Nephron (organoid): ENCODE measurements around the gene KIRREL3.

ENCODE experiments used
- H3K27ac Mint-ChIP-seq, 3 experiments: 2 replicates each; pipeline ENCODE4 v1.8.0; 2020; ENCODE audit warnings: mixed read lengths in 3 of 3, mild to moderate bottlenecking in 2 of 3, moderate library complexity in 1 of 3
- H3K27me3 Mint-ChIP-seq: 2 replicates; pipeline ENCODE4 v1.8.0; 2021; ENCODE audit warnings: low read depth, mild to moderate bottlenecking, moderate library complexity, mixed read lengths
- H3K36me3 Mint-ChIP-seq: 2 replicates; pipeline ENCODE4 v1.8.0; 2020; ENCODE audit warnings: low read depth, mixed read lengths
- H3K4me1 Mint-ChIP-seq: 2 replicates; pipeline ENCODE4 v1.8.0; 2020; ENCODE audit warnings: mixed read lengths
- H3K4me3 Mint-ChIP-seq, 3 experiments: 2 replicates each; pipeline ENCODE4 v1.8.0; 2020; ENCODE audit warnings: mild to moderate bottlenecking in 3 of 3, mixed read lengths in 3 of 3, moderate library complexity in 2 of 3
- H3K9me3 Mint-ChIP-seq: 2 replicates; pipeline ENCODE4 v1.8.0; 2020; ENCODE audit warnings: mixed read lengths
- CTCF ChIP-seq, 3 experiments: fragments of 200-600 bp; sonication (generic); IDR thresholded peaks; one replicate each; pipeline ENCODE4 v1.5.0; 2021; ENCODE audit warnings: antibody characterized with exemption in 3 of 3; ENCODE audit not compliant: unreplicated experiment in 3 of 3

The KIRREL3 gene

GRCh38 chr11:126570489-126570888 is 430.1 kb downstream of the KIRREL3 start:
- TF ChIP-seq CTCF (IDR thresholded peaks at IDR 0.05; ENCODE audit: unreplicated experiment in 3 of 3), result no peak
- Mint-ChIP-seq H3K9me3 (no peaks in the 10 kb centered on the region), H3K4me3 (no peak overlapping the region), H3K4me1 (no peaks in the 10 kb centered on the region), H3K27ac (no peak overlapping the region), H3K36me3 (no peaks in the 10 kb centered on the region), H3K27me3 (peaks cover 42% of the 10 kb centered on the region)

GRCh38 chr11:126567419-126567818 is 433.2 kb downstream of the KIRREL3 start:
- Mint-ChIP-seq H3K9me3 (no peaks in the 10 kb centered on the region), H3K4me3 (no peak overlapping the region), H3K36me3 (no peaks in the 10 kb centered on the region), H3K27me3 (peaks cover 49% of the 10 kb centered on the region), H3K27ac (no peak overlapping the region), H3K4me1 (no peaks in the 10 kb centered on the region)
- TF ChIP-seq CTCF (IDR thresholded peaks at IDR 0.05; ENCODE audit: unreplicated experiment in 3 of 3), result no peak

GRCh38 chr11:126564566-126564965 is 436.0 kb downstream of the KIRREL3 start:
- TF ChIP-seq CTCF (IDR thresholded peaks at IDR 0.05; ENCODE audit: unreplicated experiment in 3 of 3), result no peak
- Mint-ChIP-seq H3K4me1 (no peaks in the 10 kb centered on the region), H3K27ac (no peak overlapping the region), H3K9me3 (no peaks in the 10 kb centered on the region), H3K27me3 (peaks cover 39% of the 10 kb centered on the region), H3K4me3 (no peak overlapping the region), H3K36me3 (no peaks in the 10 kb centered on the region)

- peaks cover 22% of the 10 kb centered on the region for H3K27me3 Mint-ChIP-seq
These were observed 439.2 kb downstream of the KIRREL3 start for GRCh38 chr11:126561327-126561893.

GRCh38 chr11:126560221-126560620 is 440.3 kb downstream of the KIRREL3 start:
- no peaks in the 10 kb centered on the region for H3K36me3 Mint-ChIP-seq
- no peaks in the 10 kb centered on the region for H3K4me1 Mint-ChIP-seq
- H3K27me3 Mint-ChIP-seq, result peaks cover 28% of the 10 kb centered on the region
- no peak overlapping the region for H3K4me3 Mint-ChIP-seq
- no peaks in the 10 kb centered on the region for H3K9me3 Mint-ChIP-seq
- H3K27ac Mint-ChIP-seq, result no peak overlapping the region
- no peak for TF ChIP-seq CTCF (IDR thresholded peaks at IDR 0.05; ENCODE audit: unreplicated experiment in 3 of 3)

More at GRCh38 chr11:126561327-126561893, 439.2 kb downstream of the KIRREL3 start:
- Mint-ChIP-seq H3K4me1 (no peaks in the 10 kb centered on the region), H3K4me3 (no peak overlapping the region), H3K27ac (no peak overlapping the region), H3K9me3 (no peaks in the 10 kb centered on the region), H3K36me3 (no peaks in the 10 kb centered on the region)
- TF ChIP-seq CTCF (IDR thresholded peaks at IDR 0.05; ENCODE audit: unreplicated experiment in 3 of 3), result no peak
